DND-41 (cell line): ENCODE data around the gene PCSK9.
A peak's percentile ranks its signal among the peaks of the same experiment; 100 is the strongest.

Source experiments
- ATAC-seq: fragments of 200-7000 bp; cut with Tn5 transposase; 3 replicates; pipeline ENCODE4 v1.9.1; 2021; ENCODE audit warnings: low read depth; ENCODE audit not compliant: insufficient read depth
- DNase-seq: peaks from one replicate; pipeline ENCODE4 v3.0.0-alpha.2; 2020
- H2AFZ ChIP-seq: 2 replicates; pipeline ENCODE4 v1.6.0; 2012; ENCODE audit warnings: low read depth, low read length
- H3K27ac ChIP-seq: 2 replicates; pipeline ENCODE4 v1.5.1; 2012; ENCODE audit warnings: low read length, inconsistent platforms
- H3K27me3 ChIP-seq: fragments of 200-600 bp; sonication (generic); 2 replicates; pipeline ENCODE4 v1.6.0; 2012; ENCODE audit warnings: low read length, mild to moderate bottlenecking, inconsistent platforms; ENCODE audit not compliant: insufficient read depth, poor library complexity
- H3K36me3 ChIP-seq: 2 replicates; pipeline ENCODE4 v1.5.1; 2012; ENCODE audit warnings: low read length, inconsistent platforms; ENCODE audit not compliant: insufficient read depth
- H3K4me1 ChIP-seq: 2 replicates; pipeline ENCODE4 v1.5.1; 2012; ENCODE audit warnings: mild to moderate bottlenecking, low read length; ENCODE audit not compliant: insufficient read depth
- H3K4me2 ChIP-seq: 2 replicates; pipeline ENCODE4 v1.6.0; 2012; ENCODE audit warnings: mild to moderate bottlenecking, moderate library complexity, low read length, inconsistent platforms; ENCODE audit not compliant: insufficient read depth
- H3K4me3 ChIP-seq, 2 experiments: fragments of 200-600 bp in 1 of 2; shearing (Covaris generic) in 1 of 2; 2 replicates each; pipeline ENCODE4 v1.5.1; 2012 to 2016; ENCODE audit warnings: inconsistent platforms in 2 of 2, low read length in 2 of 2, mild to moderate bottlenecking in 2 of 2, low read depth in 1 of 2, moderate library complexity in 1 of 2
- H3K79me2 ChIP-seq: 2 replicates; pipeline ENCODE4 v1.6.0; 2012; ENCODE audit warnings: low read length, inconsistent platforms; ENCODE audit not compliant: insufficient read depth
- H3K9ac ChIP-seq: 2 replicates; pipeline ENCODE4 v1.6.0; 2012; ENCODE audit warnings: low read depth, mild to moderate bottlenecking, inconsistent platforms, low read length, moderate library complexity
- H3K9me3 ChIP-seq: 2 replicates; pipeline ENCODE4 v1.5.1; 2012; ENCODE audit warnings: low read length, moderate library complexity, mild to moderate bottlenecking, inconsistent platforms; ENCODE audit not compliant: insufficient read depth, severe bottlenecking
- H4K20me1 ChIP-seq: 2 replicates; pipeline ENCODE4 v1.6.0; 2012; ENCODE audit warnings: low read length; ENCODE audit not compliant: insufficient read depth
- EZH2 ChIP-seq: IDR thresholded peaks from 3 replicates; pipeline ENCODE4 v1.6.1; 2012; ENCODE audit warnings: borderline replicate concordance, low read depth, mild to moderate bottlenecking, moderate library complexity, low read length, inconsistent platforms; ENCODE audit not compliant: severe bottlenecking
- TF ChIP-seq, protein P1 (sequence below): IDR thresholded peaks from 2 replicates; pipeline ENCODE4 v1.5.1; 2012; ENCODE audit warnings: borderline replicate concordance, low read length, moderate library complexity, mild to moderate bottlenecking; ENCODE audit not compliant: poor library complexity, severe bottlenecking; ENCODE audit errors: extremely low read depth

The PCSK9 gene

GRCh38 chr1:55005351-55006140 lies 33.8 kb upstream of the PCSK9 start:
- Histone ChIP-seq H3K27ac (no peak overlapping the region), H3K36me3 (no peaks in the 10 kb centered on the region), H3K79me2 (no peaks in the 10 kb centered on the region), H3K4me3 (no peak overlapping the region), H4K20me1 (no peaks in the 10 kb centered on the region), H3K27me3 (no peaks in the 10 kb centered on the region), H3K4me2 (no peak overlapping the region), H3K9me3 (no peaks in the 10 kb centered on the region), H2AFZ (no peak overlapping the region), H3K4me1 (no peaks in the 10 kb centered on the region), H3K9ac (no peak overlapping the region)
- TF ChIP-seq, protein P1, sequence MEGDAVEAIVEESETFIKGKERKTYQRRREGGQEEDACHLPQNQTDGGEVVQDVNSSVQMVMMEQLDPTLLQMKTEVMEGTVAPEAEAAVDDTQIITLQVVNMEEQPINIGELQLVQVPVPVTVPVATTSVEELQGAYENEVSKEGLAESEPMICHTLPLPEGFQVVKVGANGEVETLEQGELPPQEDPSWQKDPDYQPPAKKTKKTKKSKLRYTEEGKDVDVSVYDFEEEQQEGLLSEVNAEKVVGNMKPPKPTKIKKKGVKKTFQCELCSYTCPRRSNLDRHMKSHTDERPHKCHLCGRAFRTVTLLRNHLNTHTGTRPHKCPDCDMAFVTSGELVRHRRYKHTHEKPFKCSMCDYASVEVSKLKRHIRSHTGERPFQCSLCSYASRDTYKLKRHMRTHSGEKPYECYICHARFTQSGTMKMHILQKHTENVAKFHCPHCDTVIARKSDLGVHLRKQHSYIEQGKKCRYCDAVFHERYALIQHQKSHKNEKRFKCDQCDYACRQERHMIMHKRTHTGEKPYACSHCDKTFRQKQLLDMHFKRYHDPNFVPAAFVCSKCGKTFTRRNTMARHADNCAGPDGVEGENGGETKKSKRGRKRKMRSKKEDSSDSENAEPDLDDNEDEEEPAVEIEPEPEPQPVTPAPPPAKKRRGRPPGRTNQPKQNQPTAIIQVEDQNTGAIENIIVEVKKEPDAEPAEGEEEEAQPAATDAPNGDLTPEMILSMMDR = no peak
- TF ChIP-seq EZH2 = no peak
- DNase-seq = peak; percentile 15
- no peak for ATAC-seq

DNA sequence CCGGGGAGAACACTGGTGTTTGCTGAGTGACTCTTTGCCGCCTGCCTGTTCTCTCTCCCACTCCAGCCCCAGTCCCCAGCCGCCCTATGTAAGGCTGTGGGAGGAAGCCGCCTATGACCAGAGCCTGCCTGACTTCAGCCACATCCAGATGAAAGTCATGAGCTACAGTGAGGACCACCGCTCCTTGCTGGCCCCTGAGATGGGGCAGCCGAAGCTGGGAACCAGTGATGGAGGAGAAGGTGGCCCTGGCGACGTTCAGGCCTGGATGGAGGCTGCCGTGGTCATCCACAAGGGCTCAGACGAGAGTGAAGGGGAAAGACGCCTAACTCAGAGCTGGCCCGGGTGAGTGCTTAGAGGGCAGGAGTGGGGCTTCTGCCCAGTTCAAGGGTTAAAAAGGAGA lies 32.4 kb upstream of the PCSK9 start:
- no peaks in the 10 kb centered on the region for H3K79me2 ChIP-seq
- no peak overlapping the region for H3K4me3 ChIP-seq
- TF ChIP-seq, protein P1 = no peak
- no peak for TF ChIP-seq EZH2
- H3K4me2 ChIP-seq = no peak overlapping the region
- ATAC-seq (no peak), DNase-seq (no peak)
- no peaks in the 10 kb centered on the region for H3K4me1 ChIP-seq
- no peak overlapping the region for H3K9ac ChIP-seq
- H3K9me3 ChIP-seq = no peaks in the 10 kb centered on the region
- H3K27me3 ChIP-seq = no peaks in the 10 kb centered on the region
- H3K27ac ChIP-seq = no peak overlapping the region
- no peaks in the 10 kb centered on the region for H3K36me3 ChIP-seq
- no peaks in the 10 kb centered on the region for H4K20me1 ChIP-seq
- H2AFZ ChIP-seq = no peak overlapping the region

GRCh38 chr1:55007625-55008024 lies 31.7 kb upstream of the PCSK9 start:
- Histone ChIP-seq H3K9me3 (no peaks in the 10 kb centered on the region), H4K20me1 (no peaks in the 10 kb centered on the region), H2AFZ (no peak overlapping the region), H3K4me1 (no peaks in the 10 kb centered on the region), H3K4me3 (no peak overlapping the region), H3K36me3 (no peaks in the 10 kb centered on the region), H3K27ac (no peak overlapping the region), H3K79me2 (no peaks in the 10 kb centered on the region), H3K4me2 (no peak overlapping the region), H3K27me3 (peaks cover 6% of the 10 kb centered on the region), H3K9ac (no peak overlapping the region)
- DNase-seq = no peak
- TF ChIP-seq, protein P1 = no peak
- no peak for TF ChIP-seq EZH2
- ATAC-seq = no peak
